Stimulated activated CD8-positive, alpha-beta memory T cell treated with anti-CD3 and anti-CD28 coated beads, Interleukin-12 subunit alpha, Interleukin-12 subunit beta, amount 100 ng/mL, for 4 hours (primary cell): ENCODE measurements around the gene PGC.
A peak's percentile ranks its signal among the peaks of the same experiment; 100 is the strongest.

Experiments used
- DNase-seq: peaks from one replicate; pipeline ENCODE4 v3.0.0-alpha.2; 2020; ENCODE audit warnings: low read depth

Gene PGC

DNA sequence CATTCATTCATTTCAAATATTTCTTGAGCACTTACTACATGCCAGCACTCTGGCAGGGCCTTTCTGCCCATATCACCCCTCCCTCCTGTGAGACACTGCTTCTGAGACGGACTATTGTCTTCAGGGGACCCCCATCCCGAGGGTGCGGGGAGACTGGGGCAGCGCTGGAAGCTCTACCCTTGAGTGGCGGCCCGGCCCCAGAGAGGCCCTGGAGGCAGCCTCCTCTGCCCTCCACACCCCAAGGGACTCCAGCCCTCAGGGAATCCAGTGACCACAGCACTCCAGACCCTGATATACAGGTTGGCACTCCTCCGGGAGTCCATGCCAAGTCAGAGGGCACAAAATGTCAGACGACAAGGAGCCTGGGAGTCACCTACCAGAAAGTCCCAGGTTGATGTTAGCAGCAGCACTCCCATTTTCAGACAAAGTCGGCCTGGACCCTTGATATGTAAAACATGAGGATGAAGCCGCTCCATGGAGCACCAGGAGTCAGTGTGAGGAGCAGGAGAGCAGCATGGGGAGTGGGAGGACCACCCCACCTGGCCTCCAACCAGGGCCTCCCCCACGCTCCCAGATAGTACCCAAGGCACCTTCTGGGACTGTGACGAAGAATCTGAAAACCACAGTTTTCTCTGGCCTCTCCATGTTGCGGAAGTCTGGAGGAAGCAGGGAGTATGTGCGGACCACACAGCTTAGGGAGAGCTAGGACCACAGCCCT lies 32.5 kb downstream of the PGC start:
- no peak for DNase-seq

DNA sequence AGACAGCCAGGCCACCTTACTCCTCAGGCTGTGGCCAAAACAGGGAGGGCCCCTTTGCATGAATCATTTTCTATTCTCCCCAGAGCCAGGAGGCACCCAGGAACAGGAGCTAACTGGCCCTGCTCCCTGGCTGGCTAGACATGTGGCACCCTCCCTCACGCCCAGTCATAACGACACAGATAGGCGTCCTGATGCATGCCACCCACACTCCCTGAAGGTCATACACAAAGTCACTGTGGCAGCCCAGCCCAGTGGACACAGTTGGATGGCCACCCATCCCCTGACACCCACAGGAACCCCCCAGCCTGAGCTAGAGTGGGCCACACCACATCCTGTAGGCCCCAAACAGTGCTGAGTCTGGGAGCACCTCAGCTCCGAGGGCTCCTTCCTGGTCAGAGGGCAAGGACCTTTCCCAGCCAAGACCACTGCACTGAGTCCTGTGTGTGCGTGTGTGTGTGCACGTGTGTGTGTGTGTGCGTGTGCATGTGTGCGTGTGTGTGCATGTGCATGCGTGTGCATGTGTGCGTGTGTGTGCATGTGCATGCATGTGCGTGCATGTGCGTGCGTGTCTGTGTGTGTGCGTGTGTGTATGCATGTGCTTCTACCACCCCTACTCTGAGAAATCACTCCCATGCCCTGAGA lies 33.4 kb downstream of the PGC start:
- DNase-seq, result no peak

DNA sequence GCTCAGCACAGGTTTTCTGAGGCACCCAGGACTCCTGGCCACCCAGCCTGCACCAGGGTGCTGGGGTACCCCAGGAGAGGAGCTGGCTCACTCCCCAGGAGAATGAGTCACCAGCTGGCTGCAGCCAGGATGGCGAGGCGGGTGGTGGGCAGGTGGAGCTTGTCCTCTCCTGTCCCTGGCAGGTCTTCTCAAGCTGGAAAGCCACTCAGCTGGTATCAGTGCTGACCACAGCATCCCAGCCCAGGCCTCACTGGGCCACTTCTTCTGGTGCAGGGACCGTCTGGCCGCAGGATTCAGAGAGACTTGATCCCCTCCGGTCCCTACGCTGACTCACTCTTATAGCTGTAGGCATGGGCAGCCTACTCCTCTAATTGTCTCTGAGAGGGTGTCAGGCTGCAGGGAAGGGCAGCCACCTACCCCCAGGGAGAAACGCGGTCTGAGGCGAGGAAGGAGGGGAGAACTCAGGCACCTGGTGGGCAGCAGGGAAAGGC lies 34.0 kb downstream of the PGC start:
- no peak for DNase-seq

DNA sequence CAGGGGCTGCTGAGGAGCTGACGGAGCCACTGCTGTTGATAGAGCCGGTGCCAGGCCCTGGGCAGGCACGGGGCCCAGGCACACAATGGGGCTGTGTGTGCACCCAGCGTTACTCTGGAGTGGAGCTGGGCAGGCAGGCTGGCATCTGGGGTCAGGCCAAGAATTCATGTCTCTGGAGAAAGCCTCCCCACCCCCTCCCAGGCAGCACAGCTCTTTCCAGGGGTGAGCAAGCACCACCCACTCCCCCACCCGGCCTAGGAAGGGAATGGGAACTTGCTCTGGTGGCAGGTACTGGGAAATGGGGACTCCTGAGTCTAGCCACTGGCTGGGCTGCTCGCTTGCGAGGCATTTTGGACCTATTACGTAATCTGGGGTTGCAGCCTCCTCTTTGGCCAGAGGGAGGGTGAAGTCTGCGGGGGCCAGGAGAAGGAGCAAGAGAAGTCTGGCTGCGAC lies 34.5 kb downstream of the PGC start:
- DNase-seq, result no peak

DNA sequence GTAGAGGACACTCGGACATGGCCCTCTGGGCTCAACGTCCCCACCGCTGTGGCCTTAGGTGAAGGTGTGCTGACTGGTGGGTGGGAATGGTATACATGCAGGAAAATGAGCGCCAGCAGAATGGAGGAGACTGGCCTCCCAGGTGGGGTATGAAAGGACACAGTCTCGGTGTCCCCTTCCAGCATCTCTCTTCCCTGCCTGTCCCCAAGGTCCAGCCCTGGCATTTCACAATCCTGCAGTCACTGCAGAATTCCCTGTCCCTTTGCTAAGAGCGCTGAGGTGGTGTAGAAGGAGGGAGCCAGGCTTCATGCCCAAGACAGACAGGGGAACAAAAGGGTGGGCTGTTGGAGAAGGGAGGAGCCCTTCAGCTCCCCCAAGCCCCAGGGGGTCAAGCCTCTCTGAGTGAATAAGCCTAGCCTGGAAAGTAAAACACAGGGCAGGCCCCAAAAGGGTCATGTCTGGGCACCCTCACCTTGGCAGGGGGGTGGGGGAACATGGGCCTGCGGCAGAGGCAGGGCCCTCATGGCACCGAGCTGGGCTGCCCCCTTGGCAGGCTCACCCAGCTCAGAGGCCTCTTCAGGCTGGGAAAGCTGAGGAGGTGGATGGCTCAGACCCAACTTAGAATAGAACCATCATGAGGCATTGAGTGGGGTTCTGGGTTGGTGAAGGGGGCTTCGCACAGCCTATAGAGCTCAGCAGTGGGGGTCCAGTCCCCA lies 35.7 kb downstream of the PGC start:
- no peak for DNase-seq

DNA sequence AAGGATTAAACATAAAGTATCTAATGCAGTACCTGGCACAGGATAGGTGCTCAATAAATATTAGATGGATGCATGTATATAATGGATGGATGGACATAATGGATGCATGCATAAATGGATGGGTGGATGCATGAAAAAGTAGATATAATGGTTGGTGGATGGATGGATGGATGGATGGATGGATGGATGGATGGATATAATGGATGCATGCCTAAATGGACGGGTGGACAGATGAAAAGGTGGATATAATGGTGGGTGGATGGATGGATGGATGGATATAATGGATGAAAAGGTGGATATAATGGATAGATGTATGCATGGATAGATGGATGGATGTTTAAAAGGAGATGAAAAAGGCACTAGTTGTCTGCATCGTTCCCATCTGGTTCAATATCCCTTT lies 37.8 kb downstream of the PGC start:
- DNase-seq, result no peak

DNA sequence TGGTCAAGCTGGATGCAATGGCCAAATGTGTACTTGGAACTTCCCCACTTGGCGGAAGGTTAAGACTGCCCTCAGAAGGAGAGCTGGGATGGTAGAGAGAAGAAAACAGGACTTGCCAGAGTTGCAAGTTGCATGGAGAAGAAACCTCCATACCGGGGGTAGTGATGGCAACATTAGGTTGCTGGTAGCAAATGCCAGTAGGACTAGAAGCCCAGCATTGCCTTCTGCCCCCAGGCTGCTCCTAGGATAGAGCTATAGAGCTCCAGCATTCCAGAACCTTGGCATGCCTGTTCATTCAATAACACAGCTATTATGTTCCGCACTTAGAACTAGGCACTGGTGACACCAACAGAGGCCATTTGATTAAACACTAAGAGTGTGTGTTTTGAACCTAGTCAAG lies 38.3 kb downstream of the PGC start:
- no peak for DNase-seq

DNA sequence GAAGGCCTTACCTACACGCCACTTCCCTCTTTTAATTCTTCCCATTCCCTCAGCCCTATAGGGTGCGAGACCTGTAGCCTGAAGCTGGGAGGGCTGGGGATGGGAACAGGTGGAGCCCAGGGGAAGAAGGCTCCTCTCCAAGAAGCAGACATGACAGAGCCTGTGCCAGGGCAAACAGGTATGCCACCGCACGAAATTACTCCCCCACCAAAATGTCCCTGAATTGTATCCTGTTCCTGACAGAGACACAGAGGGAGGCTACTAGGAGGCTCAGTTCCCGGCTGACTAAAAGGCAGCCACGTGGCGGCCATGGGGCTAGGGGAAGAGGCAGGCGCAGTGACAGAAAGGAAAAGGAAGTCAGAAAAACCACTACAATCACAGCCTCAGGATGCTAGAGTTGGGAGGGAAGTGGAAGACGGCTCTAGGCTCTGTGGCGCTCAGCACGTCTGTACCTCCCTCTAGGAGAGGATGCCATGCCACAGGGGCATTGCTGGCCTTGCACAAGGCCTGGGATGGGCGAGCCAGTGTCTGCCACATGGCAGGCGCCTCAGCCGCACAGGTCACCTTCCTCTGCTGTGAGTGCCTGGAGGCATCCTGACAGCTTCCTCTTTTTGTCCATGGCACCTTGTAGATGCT lies 39.5 kb downstream of the PGC start:
- DNase-seq, result no peak

DNA sequence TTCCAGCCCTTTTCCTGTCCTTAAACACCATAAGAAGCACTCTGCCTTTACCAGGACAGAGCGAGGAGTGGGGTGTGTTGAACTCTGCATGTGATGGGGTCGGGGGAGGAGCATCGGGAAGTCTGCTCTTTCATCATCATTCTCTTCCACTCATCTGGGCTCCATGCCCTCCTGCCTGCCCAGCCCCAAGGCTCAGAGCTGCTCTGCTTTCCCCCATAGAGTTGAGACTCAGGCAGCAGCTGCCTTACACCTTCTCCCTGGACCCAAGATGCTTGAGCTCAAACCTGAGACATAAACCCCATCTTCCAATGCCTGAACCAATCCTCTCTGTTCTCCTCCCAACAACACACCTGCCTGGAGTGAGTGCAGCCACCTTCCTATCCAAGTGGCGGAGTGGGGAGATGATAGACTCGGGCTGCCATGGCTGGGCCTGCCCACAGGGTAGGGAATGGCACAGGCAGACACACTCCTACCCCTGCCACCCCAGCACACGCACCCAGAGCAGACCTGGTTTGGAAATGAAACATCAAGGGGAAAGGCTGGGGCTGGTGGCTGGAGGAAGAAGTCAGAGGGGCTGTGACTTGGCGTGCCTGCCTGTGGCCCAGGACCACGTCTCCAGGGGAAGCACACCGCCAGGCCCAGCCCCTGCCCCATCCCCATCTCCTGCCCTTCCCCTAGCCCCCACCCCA lies 40.2 kb downstream of the PGC start:
- DNase-seq, result no peak

DNA sequence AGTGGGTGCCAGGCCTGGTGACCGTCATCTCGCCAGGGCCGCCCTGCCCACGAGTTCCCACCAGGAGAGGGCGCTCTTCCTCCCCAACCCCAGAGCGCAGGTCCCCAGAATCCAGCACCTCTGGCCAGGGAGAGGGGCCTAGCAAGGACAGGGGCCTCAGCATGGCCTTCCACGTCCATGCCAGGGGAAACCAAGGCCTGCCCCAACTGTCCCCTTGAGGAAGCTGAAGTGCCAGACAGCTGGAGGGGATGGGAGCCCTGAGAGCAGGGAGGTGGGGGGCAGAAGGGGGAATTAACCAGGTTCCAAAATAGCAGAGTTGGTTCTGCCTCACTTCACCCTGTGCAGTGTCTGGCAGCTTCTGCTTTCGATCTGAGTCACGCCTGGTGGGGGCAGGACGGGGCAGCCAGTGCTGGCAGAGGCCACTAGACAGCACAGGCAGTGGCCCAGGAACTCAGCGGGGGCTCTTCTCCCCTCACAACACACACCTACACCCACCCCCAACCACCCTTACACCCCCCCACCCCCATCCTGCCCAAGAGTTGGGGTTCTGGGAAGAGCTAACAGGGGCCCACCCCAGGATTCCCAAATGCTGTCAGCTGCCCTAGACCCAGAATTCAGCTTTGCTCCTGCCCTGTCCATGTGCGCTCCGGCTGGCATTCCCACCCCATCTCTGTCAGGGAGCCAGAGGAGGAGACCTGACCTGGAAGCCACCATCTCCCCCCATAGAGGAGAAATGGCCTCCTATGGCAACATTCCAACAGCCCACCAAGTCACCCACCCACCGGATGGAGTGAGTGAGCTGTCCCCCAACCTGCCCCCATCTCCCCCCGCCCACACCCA lies 41.0 kb downstream of the PGC start:
- DNase-seq, result peak; percentile 63

DNA sequence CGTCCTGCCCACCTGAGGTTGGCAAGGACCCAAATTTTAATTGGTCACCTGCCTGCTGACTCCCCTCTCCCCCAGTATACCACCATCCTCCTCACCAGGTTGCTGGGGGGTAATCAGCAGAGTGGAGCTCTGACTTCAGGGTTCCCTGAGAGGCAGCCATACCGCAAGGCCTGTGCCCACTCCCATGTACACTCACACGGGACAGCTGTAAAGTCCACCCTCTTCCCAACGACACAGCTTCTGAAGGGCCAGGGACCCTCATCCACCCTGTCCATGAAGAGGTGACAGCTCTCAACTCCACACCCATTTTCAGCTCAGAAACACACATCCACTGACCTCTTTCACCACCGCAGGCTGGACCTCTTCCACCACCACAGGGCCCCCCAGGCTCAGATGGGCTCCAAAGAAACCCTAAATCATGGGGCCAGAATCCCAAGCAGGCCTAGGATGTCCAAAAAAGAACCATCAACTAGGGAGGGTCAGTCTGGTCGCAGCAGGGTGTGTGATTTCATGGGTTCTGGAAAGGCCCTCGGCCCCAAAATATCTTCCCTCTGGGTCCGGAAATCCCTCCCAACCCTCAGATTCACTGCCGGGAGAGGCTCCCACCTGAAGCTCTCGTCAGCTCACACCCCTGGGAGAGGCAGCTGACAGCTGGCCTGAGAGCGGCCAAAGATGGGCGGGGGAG lies 41.7 kb downstream of the PGC start:
- DNase-seq, result no peak

DNA sequence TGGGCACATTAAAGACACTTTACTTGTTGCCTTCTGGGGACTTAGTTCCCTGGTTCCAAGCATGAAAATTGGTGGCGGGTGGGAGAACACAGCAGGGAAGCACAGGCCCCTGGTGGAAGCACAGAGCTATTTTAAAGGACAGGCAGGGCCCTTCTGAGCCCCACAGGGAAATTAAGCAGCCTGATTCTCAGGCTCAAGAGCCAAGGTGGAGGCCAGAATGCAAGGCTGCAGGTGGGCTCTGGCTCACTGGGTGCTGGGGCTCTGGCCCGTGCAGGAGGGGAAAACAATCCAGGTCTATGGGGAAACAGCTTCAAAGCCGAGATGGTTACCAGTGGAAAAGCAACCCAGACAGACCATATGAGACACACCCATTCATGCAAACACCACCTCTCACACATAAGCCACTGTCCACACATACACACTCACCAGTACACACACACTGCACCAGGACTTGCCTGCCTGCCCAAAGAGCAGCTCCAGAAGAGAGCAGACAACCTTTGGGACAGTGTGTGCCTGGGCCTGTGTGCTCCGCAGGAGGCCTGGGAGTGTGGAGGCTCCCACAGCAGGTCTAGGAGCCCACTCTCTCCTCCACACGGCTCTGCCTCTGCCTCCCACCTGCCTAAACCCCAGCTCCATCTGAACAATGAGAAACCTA lies 42.4 kb downstream of the PGC start:
- DNase-seq, result no peak

DNA sequence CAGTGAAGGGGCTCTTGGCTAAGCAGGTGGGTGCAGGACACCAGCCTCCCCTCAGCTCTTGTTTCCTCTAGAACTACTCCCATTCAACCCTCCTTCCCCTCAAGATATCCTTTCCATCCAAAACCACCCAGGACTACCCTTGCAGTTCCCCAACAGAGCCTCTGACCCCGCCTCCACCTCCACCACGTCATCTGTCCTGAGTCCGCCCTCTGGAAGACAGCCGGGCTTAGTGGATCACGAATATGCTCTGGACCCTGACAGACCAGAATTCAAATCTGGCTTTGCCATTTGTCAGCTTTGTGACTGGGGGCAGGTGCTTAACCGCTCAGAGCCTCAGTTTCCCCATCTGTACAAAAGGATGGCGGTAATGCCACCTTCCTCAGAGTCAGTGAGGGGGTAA lies 43.2 kb downstream of the PGC start:
- DNase-seq, result no peak

DNA sequence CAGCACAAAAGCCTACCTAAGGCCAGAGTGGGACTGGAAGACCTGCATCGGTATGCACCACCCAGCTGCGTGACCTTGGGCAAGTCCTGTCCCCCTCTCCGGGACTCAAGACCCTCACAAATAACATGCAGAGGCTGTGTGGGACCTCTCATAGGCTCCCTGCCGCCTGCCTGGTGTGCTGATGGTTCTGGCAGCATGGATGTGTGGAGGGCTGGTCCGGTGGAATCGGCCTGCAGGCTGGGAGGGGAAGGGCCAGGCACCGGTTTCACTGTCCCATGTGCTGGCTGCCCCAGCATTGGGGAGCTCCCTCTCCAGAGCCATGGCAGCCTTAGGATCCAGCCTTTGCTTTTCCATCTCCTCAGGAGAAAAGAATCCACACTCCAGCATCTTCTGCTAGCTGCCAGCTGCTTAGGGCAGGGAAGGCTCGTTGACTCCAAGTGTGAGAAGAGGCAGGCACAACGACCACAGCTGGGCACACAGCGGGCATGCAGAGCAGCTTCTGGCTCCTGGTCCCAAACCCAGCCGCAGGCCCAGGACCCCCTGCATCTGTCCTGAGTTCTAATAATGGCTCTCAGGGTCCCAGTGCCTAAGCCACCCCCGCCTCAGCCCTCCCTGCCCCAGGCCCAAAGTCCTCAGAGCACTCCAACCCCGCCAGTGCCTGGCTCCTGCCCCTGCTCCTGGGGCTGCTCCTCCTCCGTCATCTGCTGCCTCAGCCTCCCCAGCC lies 44.3 kb downstream of the PGC start:
- no peak for DNase-seq

DNA sequence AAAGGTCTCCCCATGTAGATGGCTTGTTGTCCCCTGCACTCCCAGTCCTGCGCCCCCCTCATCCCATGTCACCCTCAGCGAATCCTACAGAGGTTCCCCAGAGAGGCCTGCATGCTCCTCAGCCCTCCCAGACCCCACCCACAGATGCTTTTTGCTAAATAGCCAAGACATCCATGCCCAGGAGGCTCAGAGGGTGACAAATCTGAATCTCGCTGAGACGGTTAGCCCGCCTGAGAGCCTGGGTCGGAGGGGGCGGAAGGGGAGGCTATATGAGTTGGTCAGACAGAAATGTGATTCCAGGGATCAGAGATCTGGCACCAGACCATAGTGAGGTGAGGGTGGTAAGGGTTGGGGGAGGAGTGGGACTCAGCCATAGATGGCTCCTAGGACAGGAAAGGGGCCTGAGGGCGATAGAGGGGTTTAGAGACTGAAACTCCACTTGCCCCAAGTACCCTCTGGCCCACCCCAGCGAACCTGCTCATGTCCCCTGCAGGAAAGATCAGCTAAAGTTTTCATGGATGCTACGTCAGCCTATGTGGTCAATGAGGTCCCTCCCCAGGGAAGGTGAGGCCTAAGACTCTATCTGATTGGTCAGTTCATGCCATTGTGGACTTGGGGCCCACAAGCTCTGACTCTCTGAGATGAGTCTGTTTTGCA lies 45.0 kb downstream of the PGC start:
- no peak for DNase-seq

DNA sequence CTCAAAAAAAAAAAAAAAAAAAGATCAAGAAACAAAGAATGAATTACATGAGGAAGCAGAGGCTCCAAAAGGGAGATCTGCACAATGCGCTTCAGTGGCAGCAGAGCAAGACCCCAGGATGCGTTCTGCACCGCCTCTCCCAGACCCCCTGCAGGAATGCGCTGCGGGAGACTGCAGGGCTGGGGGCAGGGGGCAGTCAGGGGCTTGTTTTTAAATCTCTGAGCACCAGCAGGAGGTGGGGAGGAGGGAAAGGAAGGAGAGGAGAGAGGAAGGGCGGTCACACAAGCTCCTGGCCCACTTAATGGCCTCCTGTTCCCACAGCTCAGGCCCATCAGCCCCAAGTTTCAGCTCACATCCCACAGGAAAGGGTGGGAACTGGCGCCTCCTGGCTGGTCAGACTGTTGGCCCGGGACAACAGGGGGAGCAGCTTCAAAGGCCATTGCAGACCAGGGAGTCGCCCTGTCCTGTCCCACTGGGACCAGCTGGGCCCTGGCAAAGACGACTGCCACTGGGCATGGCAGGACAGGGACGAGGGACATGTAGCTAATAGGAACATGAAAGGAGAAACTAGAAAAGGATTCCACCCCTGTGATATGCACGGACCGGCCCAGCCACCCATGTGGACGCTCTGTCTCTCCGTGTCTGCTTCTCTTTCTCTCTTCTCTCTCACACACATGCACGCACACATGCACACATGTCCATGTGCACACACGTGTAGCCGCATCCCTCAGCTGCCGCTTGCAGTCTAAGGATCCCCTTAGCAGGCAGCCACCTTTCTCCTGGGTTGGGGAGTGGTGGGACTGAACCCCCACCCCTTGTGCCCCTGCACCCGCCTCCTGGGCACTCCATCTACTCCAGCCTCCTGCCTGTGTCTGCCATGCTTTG lies 46.5 kb downstream of the PGC start:
- DNase-seq, result no peak

DNA sequence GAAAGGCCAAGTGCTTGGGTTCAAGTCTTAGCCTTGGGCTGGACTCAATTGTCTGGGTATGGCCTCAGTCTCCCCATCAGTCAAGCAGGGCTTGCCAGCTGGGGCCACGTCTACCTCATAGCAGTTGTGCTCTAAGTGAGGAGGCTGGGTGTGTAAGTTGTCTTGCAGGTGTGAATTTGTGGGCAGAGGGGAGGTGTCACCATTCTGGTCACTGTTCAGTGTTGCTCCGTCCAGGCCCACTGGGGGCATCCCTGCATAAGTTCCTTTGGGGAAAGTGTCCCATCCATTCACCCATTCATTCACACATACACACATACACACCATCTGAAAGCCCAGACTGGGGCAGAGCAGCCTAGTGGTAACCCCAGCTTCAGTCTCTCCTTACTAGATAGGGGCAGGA lies 48.1 kb downstream of the PGC start:
- DNase-seq, result no peak
